Adrenal gland (tissue), 5 donors: ENCODE measurements around the gene ARHGAP35.

Source experiments
- CTCF ChIP-seq, 6 experiments: fragments of 450-650 bp in 4 of 6; fragments of 200-600 bp in 2 of 6; sonication (generic) in 1 of 6; IDR thresholded peaks; 1 replicate in 5 of 6; 2 replicates in 1 of 6; pipeline versions ENCODE4 v1.5.1 to v1.8.0; 2016 to 2021; ENCODE audit warnings: antibody characterized with exemption in 6 of 6, mild to moderate bottlenecking in 2 of 6, moderate library complexity in 1 of 6
- POLR2A ChIP-seq, 2 donors: fragments of 450-650 bp; IDR thresholded peaks; one replicate each; pipeline ENCODE4 v1.6.1; 2017; ENCODE audit warnings: antibody characterized with exemption in 2 of 2, mild to moderate bottlenecking in 2 of 2, moderate library complexity in 1 of 2
- donor health status: DM: no; HTN: no; CAD: no.

- no peak for TF ChIP-seq CTCF (IDR thresholded peaks at IDR 0.05)
- no peak for TF ChIP-seq POLR2A (IDR thresholded peaks at IDR 0.05)
Measured at GRCh38 chr19:46886546-46887239, 25.9 kb downstream of the ARHGAP35 start.
